HFF-Myc (cell line): Measurements from ENCODE around the gene TRNT1.
A peak's percentile ranks its signal among the peaks of the same experiment; 100 is the strongest.

Source experiments
- DNase-seq: peaks from one replicate; pipeline ENCODE4 v3.0.0-alpha.2; 2011; ENCODE audit warnings: low read depth; ENCODE audit errors: extremely low read depth
- H3K4me3 ChIP-seq: replicated peaks from 2 replicates; pipeline ENCODE4 v1.5.1; 2011; ENCODE audit warnings: low read depth, mild to moderate bottlenecking, control low read depth, low read length
- TF ChIP-seq, protein P1 (sequence below): IDR thresholded peaks from 2 replicates; pipeline ENCODE4 v1.5.1; 2012; ENCODE audit warnings: mild to moderate bottlenecking, low read depth, low read length, control low read depth; ENCODE audit errors: missing control alignments

TRNT1 gene

DNA sequence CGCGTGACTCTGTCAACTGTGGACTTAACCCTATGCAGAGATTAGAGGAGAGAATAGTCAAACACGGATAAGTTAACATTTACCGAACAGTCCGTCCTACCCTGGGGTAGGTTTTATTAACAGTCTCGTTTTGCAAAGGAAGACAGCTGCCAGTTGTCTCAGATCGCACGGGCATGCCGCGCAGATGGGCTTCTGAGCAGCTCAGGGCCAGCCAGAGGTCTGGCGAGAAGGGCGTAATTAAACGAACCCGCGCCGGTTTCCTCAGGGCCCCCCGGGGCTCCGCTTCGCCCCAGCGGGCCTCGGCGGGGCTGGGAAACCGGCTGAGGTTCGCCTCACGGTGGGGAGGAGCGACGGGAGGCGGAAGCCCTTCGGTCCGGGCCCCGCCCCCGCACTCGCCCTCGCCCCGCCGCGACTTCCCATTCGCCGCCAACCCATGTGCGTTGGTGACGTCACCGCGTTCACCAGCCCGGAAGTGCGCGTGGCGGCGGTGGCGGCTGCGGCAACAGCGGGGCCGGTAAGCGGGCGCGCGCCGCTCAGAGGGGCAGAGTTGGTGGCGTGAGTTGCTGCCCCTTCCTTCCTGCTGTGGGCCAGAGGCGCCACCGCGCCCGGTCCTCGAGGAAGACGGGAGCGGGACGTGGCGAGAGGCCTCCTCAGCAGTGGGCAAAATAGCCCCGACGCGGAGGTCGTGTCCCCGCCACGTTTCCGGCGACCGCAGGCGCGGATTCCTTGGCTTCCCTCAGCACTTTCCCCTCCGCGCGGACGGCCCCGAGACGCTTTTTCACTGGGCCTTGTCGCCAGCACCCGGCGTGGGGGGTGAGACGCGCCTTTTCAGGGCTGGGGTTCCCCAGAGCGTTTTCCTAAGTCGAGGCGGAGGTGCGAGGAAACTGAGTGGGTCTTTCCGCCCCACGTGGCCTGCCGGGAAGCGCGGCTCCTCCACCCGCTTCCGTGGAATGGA lies at the start of gene TRNT1:
TSS of gene TRNT1 (plus strand) at position 464 of the 955 bp plus-strand sequence. CDS start 2,101 bp downstream, outside the sequence.
- DNase-seq, result peak; percentile 55
- TF ChIP-seq, protein P1, sequence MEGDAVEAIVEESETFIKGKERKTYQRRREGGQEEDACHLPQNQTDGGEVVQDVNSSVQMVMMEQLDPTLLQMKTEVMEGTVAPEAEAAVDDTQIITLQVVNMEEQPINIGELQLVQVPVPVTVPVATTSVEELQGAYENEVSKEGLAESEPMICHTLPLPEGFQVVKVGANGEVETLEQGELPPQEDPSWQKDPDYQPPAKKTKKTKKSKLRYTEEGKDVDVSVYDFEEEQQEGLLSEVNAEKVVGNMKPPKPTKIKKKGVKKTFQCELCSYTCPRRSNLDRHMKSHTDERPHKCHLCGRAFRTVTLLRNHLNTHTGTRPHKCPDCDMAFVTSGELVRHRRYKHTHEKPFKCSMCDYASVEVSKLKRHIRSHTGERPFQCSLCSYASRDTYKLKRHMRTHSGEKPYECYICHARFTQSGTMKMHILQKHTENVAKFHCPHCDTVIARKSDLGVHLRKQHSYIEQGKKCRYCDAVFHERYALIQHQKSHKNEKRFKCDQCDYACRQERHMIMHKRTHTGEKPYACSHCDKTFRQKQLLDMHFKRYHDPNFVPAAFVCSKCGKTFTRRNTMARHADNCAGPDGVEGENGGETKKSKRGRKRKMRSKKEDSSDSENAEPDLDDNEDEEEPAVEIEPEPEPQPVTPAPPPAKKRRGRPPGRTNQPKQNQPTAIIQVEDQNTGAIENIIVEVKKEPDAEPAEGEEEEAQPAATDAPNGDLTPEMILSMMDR, result no peak
- peak within 1 kb of the TSS; percentile 94 for H3K4me3 ChIP-seq

DNA sequence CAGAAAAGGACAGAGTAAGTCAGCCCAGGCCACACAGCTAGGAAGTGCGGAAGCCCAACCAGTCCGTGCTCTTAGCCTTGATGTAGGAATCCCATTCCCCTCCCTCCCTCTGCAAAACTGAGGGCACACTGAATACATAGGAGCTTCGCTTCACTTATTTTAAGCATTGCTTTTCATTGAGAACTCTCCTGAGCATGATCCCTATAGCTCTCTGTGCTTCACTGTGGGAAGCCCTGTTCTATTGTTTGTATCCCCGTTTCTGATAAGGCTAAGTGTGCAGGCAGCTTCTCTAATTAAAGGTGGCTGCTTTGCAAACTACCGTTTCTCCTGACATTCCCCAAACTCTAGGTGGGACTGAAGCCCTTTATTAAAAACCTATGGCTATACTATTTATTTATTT lies 46.4 kb upstream of the TRNT1 start:
- TF ChIP-seq, protein P1, result no peak
- no peak overlapping the region for H3K4me3 ChIP-seq
- no peak for DNase-seq

DNA sequence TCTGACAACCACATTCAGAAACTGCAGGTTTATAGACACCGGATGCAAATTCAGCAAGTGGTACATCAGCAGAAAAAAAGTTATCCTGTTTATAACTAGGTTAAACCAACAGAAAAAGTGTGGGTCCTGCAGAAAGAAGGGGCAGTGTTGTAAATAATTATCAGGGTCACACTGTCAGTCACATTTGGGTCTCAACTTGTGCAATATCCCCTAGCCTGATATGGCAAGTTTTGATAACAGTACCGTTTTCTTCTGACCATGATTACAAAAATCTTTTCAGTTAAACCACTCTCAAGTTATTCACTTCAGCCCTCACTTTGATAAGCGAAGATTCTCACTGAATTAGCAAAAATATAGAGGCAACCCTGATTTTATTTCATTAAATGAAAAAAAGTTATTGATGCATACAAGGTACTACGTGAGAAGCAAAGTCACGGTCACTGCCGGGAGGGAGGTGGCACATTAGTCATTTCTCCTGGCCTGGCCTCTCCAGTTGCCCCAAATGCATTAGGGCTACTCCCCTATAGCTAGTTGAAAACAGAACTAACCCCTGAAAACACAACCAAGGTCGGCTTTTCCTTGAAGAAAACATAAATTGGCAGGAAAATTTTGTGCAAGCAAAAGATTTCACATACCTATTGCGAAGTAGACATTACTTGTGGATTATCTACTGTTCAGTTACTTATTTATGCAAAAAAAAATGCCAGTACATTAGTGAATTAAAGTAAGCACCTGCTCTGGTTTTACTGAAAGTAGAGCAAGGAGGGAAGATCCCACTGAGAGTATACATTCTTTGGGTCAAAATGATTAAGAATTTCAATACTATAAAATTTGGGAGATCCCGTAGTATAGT lies 45.1 kb upstream of the TRNT1 start:
- TF ChIP-seq, protein P1, result no peak
- DNase-seq, result no peak
- H3K4me3 ChIP-seq, result no peak overlapping the region

DNA sequence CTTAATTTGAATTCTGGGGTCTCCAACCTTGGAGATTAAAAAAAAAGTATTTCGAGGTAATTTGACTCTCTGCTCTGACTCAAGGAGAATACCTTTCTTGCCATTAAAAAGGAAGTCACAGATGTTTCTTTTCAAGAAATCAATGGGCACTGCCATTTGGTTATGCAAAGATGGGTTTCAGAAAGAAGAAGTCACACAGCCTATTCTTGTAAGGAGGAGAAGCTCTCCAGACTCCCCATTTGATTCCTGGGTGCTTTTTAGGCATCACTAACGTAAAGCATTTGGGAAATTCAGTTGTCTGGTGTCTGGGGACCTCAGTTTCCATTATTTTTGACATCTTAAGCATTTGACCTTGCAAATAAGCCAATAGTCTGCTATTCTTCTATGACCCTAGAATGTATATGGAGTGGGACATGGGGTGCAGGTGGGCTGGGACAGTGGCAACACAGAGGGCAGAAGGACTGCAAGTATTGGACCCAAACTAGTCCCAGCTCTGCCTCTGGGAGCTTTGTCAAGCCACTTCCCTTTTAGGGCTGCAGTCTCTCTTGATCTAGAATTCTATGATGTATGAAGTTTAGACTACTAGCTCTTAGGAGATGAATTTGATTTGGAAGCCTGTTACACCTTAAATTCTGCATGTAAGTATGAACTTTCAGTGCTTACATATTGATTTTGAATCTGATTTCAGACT lies 44.4 kb upstream of the TRNT1 start:
- no peak overlapping the region for H3K4me3 ChIP-seq
- no peak for DNase-seq
- TF ChIP-seq, protein P1, result no peak

DNA sequence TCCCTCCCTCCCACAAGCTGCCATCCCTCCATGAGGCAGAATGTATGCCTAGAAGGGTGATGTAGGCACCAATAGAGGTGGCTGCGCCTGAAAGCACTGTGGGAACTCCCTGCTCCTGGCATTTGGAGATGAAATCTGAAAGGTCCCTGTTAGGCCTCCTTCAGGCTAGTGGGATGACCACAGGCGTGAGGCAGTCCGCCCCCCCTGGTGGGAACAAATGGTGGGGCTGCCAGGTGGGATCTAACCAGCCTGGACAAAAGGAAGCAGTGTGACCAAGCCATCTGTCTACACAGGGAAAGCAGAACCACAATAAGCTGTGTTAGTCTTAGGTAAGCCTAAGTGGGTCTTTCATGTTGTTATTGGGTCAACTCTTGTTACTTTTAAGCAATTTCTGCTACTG lies 41.9 kb upstream of the TRNT1 start:
- DNase-seq, result no peak
- no peak overlapping the region for H3K4me3 ChIP-seq
- TF ChIP-seq, protein P1, result no peak

DNA sequence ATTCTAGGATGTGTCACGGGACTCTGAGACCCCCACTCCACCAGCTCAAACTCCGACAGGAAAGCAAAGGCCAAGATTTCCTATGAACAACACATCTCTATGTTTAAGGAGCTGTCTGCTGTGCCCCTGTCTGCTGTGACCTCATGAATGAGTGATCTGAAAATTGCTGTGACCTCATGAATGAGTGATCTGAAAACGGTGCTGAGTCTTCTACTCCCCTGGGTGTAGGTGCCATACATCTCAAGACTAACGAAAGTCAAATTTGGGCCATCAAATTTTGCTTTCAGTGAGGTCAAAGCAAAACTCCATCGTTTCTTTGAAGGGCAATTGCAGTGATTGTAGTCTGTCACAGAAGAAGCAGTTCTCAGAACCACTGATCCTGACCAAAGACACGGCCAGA lies 41.0 kb upstream of the TRNT1 start:
- H3K4me3 ChIP-seq, result no peak overlapping the region
- TF ChIP-seq, protein P1, result no peak
- no peak for DNase-seq
